IPS-18a (cell line): ENCODE data around the gene MB21D2.

Experiments
- H3K27ac ChIP-seq: one replicate; pipeline ENCODE4 v1.5.1; 2013; ENCODE audit warnings: low read length
- H3K27me3 ChIP-seq: one replicate; pipeline ENCODE4 v1.6.1; 2013; ENCODE audit warnings: mild to moderate bottlenecking, low read length; ENCODE audit not compliant: control insufficient read depth, insufficient read depth
- H3K36me3 ChIP-seq: one replicate; pipeline ENCODE4 v1.6.1; 2013; ENCODE audit warnings: low read depth, low read length; ENCODE audit not compliant: control insufficient read depth
- H3K4me1 ChIP-seq: one replicate; pipeline ENCODE4 v1.6.1; 2013; ENCODE audit warnings: low read depth, low read length; ENCODE audit not compliant: control insufficient read depth
- H3K4me3 ChIP-seq: one replicate; pipeline ENCODE4 v1.5.1; 2013; ENCODE audit warnings: low read length
- H3K9ac ChIP-seq: one replicate; pipeline ENCODE4 v1.6.1; 2013; ENCODE audit warnings: mild to moderate bottlenecking, low read length, moderate library complexity
- H3K9me3 ChIP-seq: one replicate; pipeline ENCODE4 v1.6.1; 2013; ENCODE audit warnings: low read depth, low read length; ENCODE audit not compliant: control insufficient read depth

Gene MB21D2

DNA sequence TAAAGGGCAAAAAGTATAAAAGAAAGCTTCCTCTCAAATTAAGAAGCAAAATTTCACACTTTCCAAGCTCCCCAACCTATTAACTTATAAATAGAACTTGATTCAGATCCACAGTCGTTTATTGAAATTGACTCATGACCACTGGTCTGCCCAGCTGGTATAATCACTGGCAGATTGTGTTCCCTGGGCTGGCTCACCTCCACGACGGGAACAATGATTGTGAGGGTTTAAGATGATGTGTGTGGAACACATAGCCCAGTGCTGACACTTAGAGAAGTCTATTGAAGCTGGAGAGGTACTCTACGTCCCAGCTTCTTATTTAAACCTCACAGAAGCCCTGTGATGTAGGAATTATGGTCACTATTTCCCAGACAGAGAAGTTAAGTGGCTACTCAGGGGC is 90.4 kb downstream of the MB21D2 start:
- H3K36me3 ChIP-seq = no peaks in the 10 kb centered on the region
- H3K4me1 ChIP-seq = no peaks in the 10 kb centered on the region
- H3K9ac ChIP-seq = no peak overlapping the region
- H3K27ac ChIP-seq = no peak overlapping the region
- no peaks in the 10 kb centered on the region for H3K9me3 ChIP-seq
- no peaks in the 10 kb centered on the region for H3K27me3 ChIP-seq
- H3K4me3 ChIP-seq = no peak overlapping the region

DNA sequence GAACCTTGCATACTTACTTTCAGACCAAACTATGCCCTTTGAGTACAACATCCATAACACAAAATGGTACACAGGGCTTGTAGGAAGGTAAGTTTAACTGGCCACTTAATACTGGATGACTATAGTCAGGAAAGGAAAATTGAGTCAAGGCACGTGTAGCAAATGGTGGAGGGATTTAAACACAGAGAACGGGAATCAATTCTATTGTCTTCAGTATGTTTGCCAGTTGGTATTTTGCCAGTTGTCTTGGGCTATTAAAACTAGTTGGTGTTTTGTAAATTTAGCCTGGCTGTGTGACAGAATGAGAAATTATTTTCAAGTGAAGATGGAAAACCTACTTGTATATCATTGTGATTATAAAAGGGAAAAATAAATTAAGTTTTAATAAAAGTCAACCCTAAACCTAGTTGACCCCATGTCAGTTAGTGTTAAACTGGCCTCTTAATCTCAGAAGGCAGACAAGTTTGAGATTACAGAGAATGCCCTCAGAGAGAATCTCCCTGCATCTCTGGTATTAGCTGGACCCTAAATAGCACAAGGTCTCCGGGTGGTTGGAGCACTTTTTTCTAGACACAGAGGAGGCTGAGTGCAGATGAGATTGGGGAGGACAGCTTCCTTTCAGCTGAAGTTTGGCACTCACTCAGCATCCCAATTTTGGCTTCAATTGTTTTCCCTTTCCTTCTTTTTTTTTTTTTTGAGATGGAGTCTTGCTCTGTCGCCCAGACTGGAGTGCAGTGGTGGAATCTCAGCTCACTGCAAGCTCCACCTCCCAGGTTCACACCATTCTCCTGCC is 91.2 kb downstream of the MB21D2 start:
- Histone ChIP-seq H3K27me3 (no peaks in the 10 kb centered on the region), H3K4me1 (no peaks in the 10 kb centered on the region), H3K4me3 (no peak overlapping the region), H3K9me3 (no peaks in the 10 kb centered on the region), H3K36me3 (no peaks in the 10 kb centered on the region), H3K27ac (no peak overlapping the region), H3K9ac (no peak overlapping the region)

DNA sequence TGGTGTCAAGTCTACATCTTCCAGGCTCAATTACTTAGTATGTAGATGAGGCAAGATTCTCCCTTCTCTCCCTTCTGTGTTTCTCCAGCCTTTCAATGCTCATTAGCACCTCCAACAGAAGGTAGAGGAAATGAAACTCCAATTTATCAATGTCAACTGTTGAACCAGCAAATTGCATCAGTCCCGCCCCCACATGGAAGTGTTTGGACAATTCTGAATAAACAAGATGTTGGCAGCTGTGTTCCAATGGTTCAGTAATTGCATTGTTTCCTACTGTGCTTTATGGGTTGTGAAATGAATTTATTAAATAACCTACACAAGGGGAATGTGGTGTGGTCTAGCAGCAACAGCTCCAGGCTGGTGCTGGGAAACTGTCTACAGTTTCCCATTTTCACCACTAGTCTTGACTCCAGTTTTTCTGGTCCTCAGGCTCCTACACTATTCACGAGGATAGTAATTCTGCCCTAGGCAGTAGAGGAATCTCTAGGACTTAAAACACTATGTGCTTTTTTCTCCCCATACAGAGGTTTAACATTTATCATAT is 91.9 kb downstream of the MB21D2 start:
- H3K9me3 ChIP-seq = no peaks in the 10 kb centered on the region
- H3K36me3 ChIP-seq = no peaks in the 10 kb centered on the region
- H3K4me3 ChIP-seq = no peak overlapping the region
- H3K4me1 ChIP-seq = no peaks in the 10 kb centered on the region
- H3K9ac ChIP-seq = no peak overlapping the region
- H3K27ac ChIP-seq = no peak overlapping the region
- H3K27me3 ChIP-seq = no peaks in the 10 kb centered on the region

DNA sequence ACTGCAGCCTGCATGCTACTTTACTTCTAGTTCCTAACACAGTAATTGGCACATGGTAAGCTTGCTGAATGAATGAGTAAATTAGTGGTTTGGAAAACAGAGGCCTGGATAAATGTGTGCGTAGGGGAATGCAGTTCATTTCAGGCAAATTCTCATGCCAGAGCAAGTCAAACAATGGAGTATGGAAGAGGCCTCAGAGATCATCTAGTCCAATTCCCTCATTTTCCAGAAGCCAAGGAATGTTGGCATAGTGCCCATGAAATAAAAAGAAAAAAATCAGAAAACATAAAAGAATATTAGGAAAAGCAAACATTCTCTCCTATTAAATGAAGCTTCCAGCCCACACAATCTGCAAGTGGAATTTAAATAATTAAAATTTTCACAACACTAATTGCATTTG is 92.4 kb downstream of the MB21D2 start:
- H3K36me3 ChIP-seq = no peaks in the 10 kb centered on the region
- H3K4me1 ChIP-seq = no peaks in the 10 kb centered on the region
- no peak overlapping the region for H3K4me3 ChIP-seq
- H3K9ac ChIP-seq = no peak overlapping the region
- no peaks in the 10 kb centered on the region for H3K27me3 ChIP-seq
- H3K27ac ChIP-seq = no peak overlapping the region
- H3K9me3 ChIP-seq = no peaks in the 10 kb centered on the region

DNA sequence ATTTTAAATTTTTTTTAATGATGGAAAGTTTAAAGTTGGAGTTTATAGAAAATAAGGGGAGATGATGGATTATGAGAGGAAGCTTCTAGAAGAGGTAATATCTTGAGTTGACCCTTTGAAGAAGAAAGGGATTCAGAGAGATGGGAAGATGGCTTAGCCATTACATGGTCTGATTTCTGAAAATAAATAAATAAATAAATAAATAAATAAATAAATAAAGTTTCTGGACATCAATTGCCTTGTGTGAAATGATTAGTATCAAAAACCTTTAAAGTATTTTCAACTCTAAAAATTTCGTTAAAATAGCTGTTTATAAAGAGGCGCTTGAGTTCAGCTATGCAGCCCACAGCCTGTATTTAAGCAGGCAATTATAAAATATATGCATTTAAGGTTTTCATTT is 93.3 kb downstream of the MB21D2 start:
- Histone ChIP-seq H3K4me3 (no peak overlapping the region), H3K27ac (no peak overlapping the region), H3K27me3 (no peaks in the 10 kb centered on the region), H3K4me1 (peaks cover 6% of the 10 kb centered on the region), H3K9me3 (no peaks in the 10 kb centered on the region), H3K36me3 (no peaks in the 10 kb centered on the region), H3K9ac (no peak overlapping the region)

DNA sequence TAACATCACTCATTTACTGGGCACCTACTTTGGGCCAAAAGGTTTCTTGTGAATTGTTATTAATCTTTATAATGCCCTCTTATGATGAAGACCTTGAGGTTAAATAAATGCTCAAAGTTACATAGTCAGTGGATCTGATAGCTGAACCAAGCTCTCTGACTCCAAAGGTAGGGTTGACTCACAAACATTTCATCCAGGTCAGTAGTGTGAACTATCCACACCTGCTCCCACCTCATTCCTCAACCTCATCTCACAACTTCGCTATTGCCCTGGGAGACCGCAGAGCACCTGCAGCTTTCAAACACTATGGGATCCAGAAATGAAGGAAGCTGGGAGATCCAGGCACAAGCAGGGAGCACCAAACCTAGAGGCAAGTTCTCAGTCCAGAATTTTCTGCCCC is 96.5 kb downstream of the MB21D2 start:
- Histone ChIP-seq H3K4me3 (no peak overlapping the region), H3K9ac (no peak overlapping the region), H3K27me3 (no peaks in the 10 kb centered on the region), H3K4me1 (peaks cover 16% of the 10 kb centered on the region), H3K9me3 (no peaks in the 10 kb centered on the region), H3K36me3 (no peaks in the 10 kb centered on the region), H3K27ac (no peak overlapping the region)

DNA sequence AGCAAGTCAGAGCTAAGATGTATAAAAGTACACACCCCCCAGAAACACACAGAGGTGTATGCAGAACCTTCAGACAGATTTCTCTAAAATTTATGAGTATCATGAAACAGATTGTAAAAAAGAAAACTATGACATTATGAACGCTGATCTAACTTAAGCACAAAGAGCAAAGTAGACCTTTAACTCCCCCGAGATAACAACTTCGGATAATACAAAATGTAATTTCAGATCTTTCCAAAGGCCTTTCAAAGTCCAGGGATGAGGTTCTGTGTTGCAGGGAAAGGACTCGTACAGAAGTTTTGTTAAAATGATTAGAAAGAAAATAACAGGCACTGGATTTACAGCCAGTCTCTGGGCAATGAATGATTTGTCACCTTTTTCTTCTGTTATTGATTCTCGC is 97.5 kb downstream of the MB21D2 start:
- H3K27me3 ChIP-seq = no peaks in the 10 kb centered on the region
- H3K9ac ChIP-seq = no peak overlapping the region
- H3K4me1 ChIP-seq = peaks cover 16% of the 10 kb centered on the region
- H3K4me3 ChIP-seq = no peak overlapping the region
- H3K36me3 ChIP-seq = no peaks in the 10 kb centered on the region
- H3K27ac ChIP-seq = no peak overlapping the region
- no peaks in the 10 kb centered on the region for H3K9me3 ChIP-seq

DNA sequence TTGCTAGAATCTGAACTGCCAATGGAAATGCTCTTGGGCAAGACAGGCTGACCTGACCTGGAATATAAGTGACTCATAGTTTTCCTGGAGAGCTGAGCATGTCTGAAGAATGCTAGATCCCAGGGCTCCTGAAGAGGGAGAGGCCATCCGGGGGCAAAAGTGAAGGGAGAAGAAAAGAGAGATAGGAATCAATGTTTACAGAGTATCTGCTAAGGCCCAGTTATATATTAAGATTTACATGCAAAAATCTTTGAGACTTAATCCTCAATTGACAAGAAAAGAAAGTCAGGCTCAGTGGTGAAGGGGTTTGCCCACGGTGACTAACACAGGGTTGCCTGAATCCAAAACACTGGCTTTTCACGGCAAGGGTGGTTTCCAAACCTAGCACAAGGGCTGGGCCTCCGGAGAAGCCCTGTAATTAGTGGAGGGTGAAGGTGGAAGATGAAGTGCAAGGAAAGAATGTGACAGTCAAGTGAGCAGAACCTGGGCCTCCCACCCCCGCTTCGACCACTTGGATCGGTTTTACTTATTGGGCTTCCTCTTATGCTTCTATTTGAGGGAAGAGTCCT is 98.6 kb downstream of the MB21D2 start:
- Histone ChIP-seq H3K27me3 (no peaks in the 10 kb centered on the region), H3K9me3 (no peaks in the 10 kb centered on the region), H3K4me1 (peaks cover 16% of the 10 kb centered on the region), H3K4me3 (no peak overlapping the region), H3K27ac (no peak overlapping the region), H3K9ac (no peak overlapping the region), H3K36me3 (no peaks in the 10 kb centered on the region)

DNA sequence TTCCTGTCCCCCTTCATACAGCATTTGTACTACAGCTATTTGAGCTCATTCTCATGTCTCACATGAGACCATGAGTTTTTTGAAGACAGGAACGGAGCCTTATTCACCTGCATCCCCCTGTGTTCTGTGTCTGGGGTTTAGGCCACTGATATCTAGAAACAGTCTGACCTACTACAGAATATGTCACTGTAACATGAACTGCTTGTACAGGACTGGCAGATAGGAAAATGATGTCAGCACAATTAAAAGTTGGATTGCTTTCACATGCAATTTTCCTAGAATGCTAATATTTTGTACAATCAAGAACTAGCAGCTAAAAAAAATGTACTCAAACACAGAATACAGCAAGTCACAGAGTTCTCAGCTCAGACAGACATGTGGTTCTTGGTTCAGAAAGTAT is 99.5 kb downstream of the MB21D2 start:
- H3K27ac ChIP-seq = no peak overlapping the region
- H3K9ac ChIP-seq = no peak overlapping the region
- H3K4me1 ChIP-seq = peaks cover 16% of the 10 kb centered on the region

DNA sequence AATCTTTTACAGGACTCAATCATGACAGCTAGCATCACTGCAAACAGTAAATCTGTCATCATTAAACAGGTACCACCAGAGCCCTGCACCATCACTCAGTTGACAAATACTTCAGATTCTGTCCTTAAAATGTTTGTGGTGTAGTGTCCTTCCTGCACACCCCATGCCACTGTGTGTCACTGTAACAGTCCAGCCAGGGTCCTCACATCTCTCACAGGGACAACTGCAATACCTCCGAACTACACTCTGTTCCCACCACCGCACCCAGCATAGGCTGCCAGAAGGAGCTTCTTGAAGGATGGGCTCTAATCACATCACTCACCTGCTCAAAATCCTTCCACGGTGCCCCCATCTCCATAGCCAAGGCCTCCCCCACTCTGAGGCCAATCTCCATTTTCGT is 100.2 kb downstream of the MB21D2 start:
- no peak overlapping the region for H3K9ac ChIP-seq
- H3K36me3 ChIP-seq = no peaks in the 10 kb centered on the region
- H3K27ac ChIP-seq = no peak overlapping the region
- no peak overlapping the region for H3K4me3 ChIP-seq
- H3K27me3 ChIP-seq = no peaks in the 10 kb centered on the region
- H3K4me1 ChIP-seq = peaks cover 16% of the 10 kb centered on the region
- no peaks in the 10 kb centered on the region for H3K9me3 ChIP-seq

More for the DNA sequence above, 99.5 kb downstream of the MB21D2 start:
- no peaks in the 10 kb centered on the region for H3K36me3 ChIP-seq
- H3K4me3 ChIP-seq = no peak overlapping the region
- no peaks in the 10 kb centered on the region for H3K27me3 ChIP-seq
- no peaks in the 10 kb centered on the region for H3K9me3 ChIP-seq

DNA sequence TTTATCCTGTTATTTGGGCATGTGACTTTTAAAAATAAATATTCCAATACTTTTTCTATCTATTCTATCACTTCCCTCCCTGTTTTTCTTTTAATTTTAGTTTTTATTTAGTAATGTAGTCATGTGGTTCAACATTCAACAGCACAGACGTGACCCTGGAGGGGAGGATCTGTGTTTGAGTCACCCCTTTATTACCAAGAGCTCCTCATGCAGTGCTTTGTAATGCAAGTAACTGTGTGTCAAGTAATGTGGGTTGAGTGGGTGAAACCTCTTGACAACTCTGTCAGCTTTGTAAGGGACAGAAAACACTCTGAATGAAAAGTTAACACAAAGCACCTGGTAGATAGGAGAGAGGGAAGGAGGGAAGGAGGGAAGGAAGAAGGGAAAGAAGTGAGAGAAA is 100.6 kb downstream of the MB21D2 start:
- H3K27me3 ChIP-seq = no peaks in the 10 kb centered on the region
- H3K4me1 ChIP-seq = peaks cover 16% of the 10 kb centered on the region
- no peaks in the 10 kb centered on the region for H3K9me3 ChIP-seq
- no peak overlapping the region for H3K27ac ChIP-seq
- H3K9ac ChIP-seq = no peak overlapping the region
- no peaks in the 10 kb centered on the region for H3K36me3 ChIP-seq
- H3K4me3 ChIP-seq = no peak overlapping the region

DNA sequence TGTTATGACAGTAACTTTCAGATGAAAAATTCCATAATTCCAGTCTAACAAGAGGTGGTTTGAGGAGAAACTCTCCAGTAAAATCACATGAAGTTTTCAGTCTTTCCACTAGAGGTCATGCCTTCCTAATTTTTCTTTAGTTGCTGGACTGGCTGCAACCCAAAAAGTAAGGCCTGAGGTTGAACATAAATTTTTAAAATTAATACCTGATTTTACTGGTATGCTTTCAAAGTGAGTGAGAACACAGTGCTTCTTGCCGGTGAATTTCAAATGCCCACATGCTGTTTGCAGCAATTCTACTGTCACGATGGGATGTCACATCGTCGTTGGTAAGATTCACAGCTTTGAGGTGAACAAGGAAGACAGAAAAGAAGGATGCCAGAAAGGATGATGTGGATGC is 101.3 kb downstream of the MB21D2 start:
- Histone ChIP-seq H3K27me3 (no peaks in the 10 kb centered on the region), H3K9me3 (no peaks in the 10 kb centered on the region), H3K4me1 (peaks cover 16% of the 10 kb centered on the region), H3K4me3 (no peak overlapping the region), H3K9ac (no peak overlapping the region), H3K36me3 (no peaks in the 10 kb centered on the region), H3K27ac (no peak overlapping the region)
